K562 (cell line): ENCODE data around the gene SARS2. TPM values are rescaled to one million over a fixed set of nuclear protein-coding genes. Genes with fewer than 3 reads are reported as not detected.

Source experiments
- ATAC-seq: fragments of 200-7000 bp; cut with Tn5 transposase; 3 replicates; pipeline ENCODE4 v1.9.1; 2020; ENCODE audit warnings: moderate library complexity
- BruUV-seq: library from RNA; stranded (reverse); fragments of 400-500 nt; replicated peaks from 2 replicates; lab custom pipeline; 2021; lab: Mats Ljungman, UMichigan
- CTCF ChIA-PET: fragments of 300-600 bp; formaldehyde crosslinking; extraction: SDS; loops from one replicate; lab custom pipeline; 2021; ENCODE audit warnings: low intra/inter-chr PET ratio; lab: Yijun Ruan, JAX
- POLR2A ChIA-PET: fragments of 300-600, 350-650 bp; sonication (Branson Sonifier 250); formaldehyde crosslinking; extraction: SDS; loops from one replicate; lab custom pipeline; 2021; ENCODE audit warnings: antibody characterized with exemption, inconsistent platforms; lab: Yijun Ruan, JAX
- DNase-seq, 4 experiments: peaks; one replicate each; pipeline versions ENCODE4 v3.0.0 to v3.0.0-alpha.2; 2011 to 2018; ENCODE audit warnings: low spot score in 3 of 4, mixed read lengths in 3 of 4; ENCODE audit errors: extremely low read depth in 1 of 4
- FAIRE-seq: peaks from 2 replicates; lab custom pipeline; 2011; peaks lifted over from hg19 to GRCh38; lab: Jason Lieb, UNC
- H2AFZ ChIP-seq: 2 replicates; pipeline ENCODE4 v1.6.0; 2011; ENCODE audit warnings: low read depth, low read length, control low read depth, inconsistent platforms
- H3K27ac ChIP-seq: fragments of 200-600 bp; 3 replicates; pipeline ENCODE4 v1.8.0; 2011; ENCODE audit warnings: low read depth, mild to moderate bottlenecking, control low read depth, inconsistent platforms, low read length, moderate library complexity, mixed read lengths; ENCODE audit errors: extremely low read depth
- H3K27me3 ChIP-seq, 2 experiments: fragments of 300-600 bp in 1 of 2; 2 replicates in 1 of 2; 3 replicates in 1 of 2; pipeline versions ENCODE4 v1.6.0 to v1.8.0; 2011; ENCODE audit warnings: inconsistent platforms in 2 of 2, low read length in 2 of 2, mild to moderate bottlenecking in 1 of 2, mixed read lengths in 1 of 2, moderate library complexity in 1 of 2; ENCODE audit not compliant: control insufficient read depth in 2 of 2, insufficient read depth in 2 of 2
- H3K36me3 ChIP-seq: fragments of 300-600 bp; 3 replicates; pipeline ENCODE4 v1.8.0; 2011; ENCODE audit warnings: mild to moderate bottlenecking, low read length, inconsistent platforms; ENCODE audit not compliant: control insufficient read depth, insufficient read depth
- H3K4me1 ChIP-seq, 2 experiments: fragments of 200-600 bp in 1 of 2; replicated peaks in 1 of 2; 2 replicates in 1 of 2; 3 replicates in 1 of 2; pipeline versions ENCODE4 v1.5.1 to v1.8.0; 2011; ENCODE audit warnings: inconsistent platforms in 2 of 2, low read length in 2 of 2, mild to moderate bottlenecking in 1 of 2, mixed read lengths in 1 of 2, moderate library complexity in 1 of 2; ENCODE audit not compliant: control insufficient read depth in 2 of 2, insufficient read depth in 2 of 2
- H3K4me2 ChIP-seq: 2 replicates; pipeline ENCODE4 v1.6.1; 2011; ENCODE audit warnings: low read length, control low read depth, inconsistent platforms, mixed read lengths; ENCODE audit not compliant: insufficient read depth
- H3K4me3 ChIP-seq: fragments of 200-600 bp; sonication (generic), shearing (Covaris generic); 2 replicates; pipeline ENCODE4 v1.5.1; 2016; ENCODE audit warnings: control low read depth, inconsistent platforms
- H3K79me2 ChIP-seq: fragments of 200-600 bp; 3 replicates; pipeline ENCODE4 v1.8.0; 2011; ENCODE audit warnings: low read length, inconsistent platforms; ENCODE audit not compliant: control insufficient read depth, insufficient read depth
- H3K9ac ChIP-seq, 2 experiments: 2 replicates each; pipeline versions ENCODE4 v1.6.0 to v1.6.1; 2011; ENCODE audit warnings: low read depth in 2 of 2, low read length in 2 of 2, control low read depth in 1 of 2, inconsistent platforms in 1 of 2, mild to moderate bottlenecking in 1 of 2, mixed read lengths in 1 of 2; ENCODE audit not compliant: insufficient read depth in 1 of 2
- H3K9me1 ChIP-seq: one replicate; pipeline ENCODE4 v1.6.0; 2011; ENCODE audit warnings: inconsistent platforms, mild to moderate bottlenecking, low read length, moderate library complexity; ENCODE audit not compliant: control insufficient read depth, insufficient read depth
- H3K9me3 ChIP-seq: replicated peaks from 2 replicates; pipeline ENCODE4 v1.5.1; 2011; ENCODE audit warnings: low read depth, low read length, inconsistent platforms; ENCODE audit not compliant: control insufficient read depth, insufficient read depth
- H4K20me1 ChIP-seq: replicated peaks from 2 replicates; pipeline ENCODE4 v1.6.1; 2011; ENCODE audit warnings: low read length, inconsistent platforms, mixed read lengths; ENCODE audit not compliant: control insufficient read depth, insufficient read depth
- BRF1 ChIP-seq: IDR thresholded peaks from 3 replicates; pipeline ENCODE4 v1.6.1; 2011; ENCODE audit warnings: borderline replicate concordance, mild to moderate bottlenecking; ENCODE audit not compliant: insufficient read length; ENCODE audit errors: extremely low read depth
- CAMTA2 ChIP-seq: fragments of 250-450 bp; sonication (Bioruptor Pico); conservative IDR thresholded peaks from 2 replicates; pipeline ENCODE4 v1.5.1; 2022
- CC2D1A ChIP-seq: fragments of 450-650 bp; IDR thresholded peaks from 2 replicates; pipeline ENCODE4 v1.6.1; 2017; ENCODE audit warnings: mild to moderate bottlenecking
- CEBPG ChIP-seq, 3 experiments: fragments of 200-800 bp in 1 of 3; sonication (Bioruptor generic) in 1 of 3; sonication (generic) in 1 of 3; formaldehyde crosslinking in 1 of 3; IDR thresholded peaks in 2 of 3; conservative IDR thresholded peaks in 1 of 3; 2 replicates each; pipeline versions ENCODE4 v1.6.1 to v1.8.0; 2016 to 2022; ENCODE audit warnings: missing compliant biosample characterization in 2 of 3, missing genetic modification characterization in 2 of 3, mild to moderate bottlenecking in 1 of 3, missing genetic modification reagents in 1 of 3
- FOXK2 ChIP-seq, 2 experiments: fragments of 450-650 bp; IDR thresholded peaks in 1 of 2; conservative IDR thresholded peaks in 1 of 2; 2 replicates each; pipeline ENCODE4 v1.6.1; 2016; ENCODE audit warnings: low read depth in 2 of 2, mild to moderate bottlenecking in 1 of 2
- KHSRP ChIP-seq: fragments of 450-650 bp; IDR thresholded peaks from 2 replicates; pipeline ENCODE4 v1.6.1; 2017
- POLR2A ChIP-seq: fragments of 450-650 bp; conservative IDR thresholded peaks from 2 replicates; pipeline ENCODE4 v1.6.1; 2016
- PTBP1 ChIP-seq: fragments of 200-400 bp; formaldehyde crosslinking; IDR thresholded peaks from 2 replicates; pipeline ENCODE4 v1.6.1; 2017; ENCODE audit warnings: low read depth, low read length
- PYGO2 ChIP-seq: fragments of 450-650 bp; IDR thresholded peaks from 2 replicates; pipeline ENCODE4 v1.6.1; 2016; ENCODE audit warnings: mild to moderate bottlenecking, missing genetic modification characterization, moderate library complexity, missing compliant biosample characterization
- SRSF9 ChIP-seq: fragments of 200-400 bp; formaldehyde crosslinking; IDR thresholded peaks from 2 replicates; pipeline ENCODE4 v1.6.1; 2017; ENCODE audit warnings: low read depth, low read length, borderline replicate concordance
- SUPT5H ChIP-seq: fragments of 450-650 bp; IDR thresholded peaks from 2 replicates; pipeline ENCODE4 v1.6.1; 2016
- ZNF121 ChIP-seq: sonication (generic); formaldehyde crosslinking; conservative IDR thresholded peaks from 2 replicates; pipeline ENCODE4 v1.8.0; 2022; ENCODE audit warnings: missing genetic modification reagents
- ZNF143 ChIP-seq: sonication (generic); formaldehyde crosslinking; IDR thresholded peaks from 2 replicates; pipeline ENCODE4 v1.9.0; 2022; ENCODE audit warnings: mild to moderate bottlenecking, missing genetic modification reagents
- ZNF561 ChIP-seq: fragments of 450-650 bp; formaldehyde crosslinking; conservative IDR thresholded peaks from 2 replicates; pipeline ENCODE4 v1.4.0; 2020; ENCODE audit warnings: mild to moderate bottlenecking, moderate library complexity
- WGBS: fragments of 100-300 bp; shearing (Covaris generic); methylation state at CpG from one replicate; pipeline ENCODE4 v1.1.6; 2016; ENCODE audit warnings: low coverage, mixed read lengths; ENCODE audit not compliant: insufficient coverage; ENCODE audit errors: missing lambda C conversion rate; 5-methylcytosine and 5-hydroxymethylcytosine counted together
- in situ Hi-C: fragments of 300-500 bp; cut with MboI; formaldehyde crosslinking; loops from 4 replicates; pipeline ENCODE4 v1.15.0; 2018; ENCODE audit warnings: inconsistent platforms, mixed read lengths
- intact Hi-C: fragments of 100-400 bp; cut with micrococcal nuclease; formaldehyde crosslinking; loops from 2 replicates; pipeline ENCODE4 v1.14.2; 2022
- polyA plus RNA-seq, 8 experiments: library from polyadenylated mRNA; depleted of rRNA in 4 of 8; stranded (reverse) in 5 of 8; unstranded in 3 of 8; fragments of >200 nt; fragmentation: Nextera tagmentation in 2 of 8; fragmentation: Illumina TruSeq in 1 of 8; extraction: Ambion mirVana in 2 of 8; extraction: Trizol in 1 of 8; gene quantifications; 2 replicates each; pipeline versions ENCODE4 v1.2.1 to v1.2.3, GENCODE V29; 2011 to 2014; ENCODE audit warnings: inconsistent platforms in 1 of 8, missing spikeins in 1 of 8
- total RNA-seq, 7 experiments: library from RNA; depleted of rRNA in 6 of 7; stranded (reverse); fragments of >200 nt in 6 of 7; fragmentation: Illumina TruSeq in 2 of 7; extraction: Trizol in 2 of 7; gene quantifications; 2 replicates each; pipeline versions ENCODE4 v1.2.1 to v1.2.3, GENCODE V29; 2011 to 2021; ENCODE audit warnings: low replicate concordance in 1 of 7
- TF ChIP-seq, protein P1 (sequence below): sonication (generic); formaldehyde crosslinking; IDR thresholded peaks from 2 replicates; pipeline ENCODE4 v1.4.0; 2020; ENCODE audit warnings: mild to moderate bottlenecking, missing genetic modification reagents
- TF ChIP-seq, protein P2 (sequence below): sonication (generic); formaldehyde crosslinking; IDR thresholded peaks from 2 replicates; pipeline ENCODE4 v1.8.0; 2022; ENCODE audit warnings: mild to moderate bottlenecking, missing genetic modification reagents, borderline replicate concordance
- TF ChIP-seq, protein P3 (sequence below): fragments of 450-650 bp; IDR thresholded peaks from 2 replicates; pipeline ENCODE4 v1.6.1; 2016; ENCODE audit warnings: low read depth, mild to moderate bottlenecking, moderate library complexity

The SARS2 gene
- total and polyA plus RNA-seq, 9 of the 15 experiments (the other 6 are each of a cell fraction or from before 2014, with no cell fraction given) = 3.1 to 59.1 (median 31.7) TPM

DNA sequence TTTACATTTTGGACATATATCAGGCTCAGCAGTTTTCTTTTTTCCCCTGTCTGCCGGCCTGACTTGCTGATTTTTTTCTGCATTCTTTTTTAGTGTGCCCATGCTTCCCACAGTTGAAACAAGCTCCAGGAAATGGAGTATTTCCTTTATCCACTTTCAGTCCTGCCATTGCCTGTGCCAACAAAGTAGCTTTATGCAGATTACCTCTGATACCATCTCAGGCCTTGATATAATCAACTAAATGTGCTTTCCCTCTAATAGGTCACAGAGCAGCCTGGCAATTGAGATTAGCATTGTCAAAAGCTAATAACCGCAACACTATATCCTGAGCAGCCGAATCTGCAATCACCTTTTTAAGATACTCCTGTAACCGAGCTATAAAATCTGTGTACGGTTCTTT, 9.4 kb upstream of the SARS2 start (continued):
- TF ChIP-seq, protein P1, sequence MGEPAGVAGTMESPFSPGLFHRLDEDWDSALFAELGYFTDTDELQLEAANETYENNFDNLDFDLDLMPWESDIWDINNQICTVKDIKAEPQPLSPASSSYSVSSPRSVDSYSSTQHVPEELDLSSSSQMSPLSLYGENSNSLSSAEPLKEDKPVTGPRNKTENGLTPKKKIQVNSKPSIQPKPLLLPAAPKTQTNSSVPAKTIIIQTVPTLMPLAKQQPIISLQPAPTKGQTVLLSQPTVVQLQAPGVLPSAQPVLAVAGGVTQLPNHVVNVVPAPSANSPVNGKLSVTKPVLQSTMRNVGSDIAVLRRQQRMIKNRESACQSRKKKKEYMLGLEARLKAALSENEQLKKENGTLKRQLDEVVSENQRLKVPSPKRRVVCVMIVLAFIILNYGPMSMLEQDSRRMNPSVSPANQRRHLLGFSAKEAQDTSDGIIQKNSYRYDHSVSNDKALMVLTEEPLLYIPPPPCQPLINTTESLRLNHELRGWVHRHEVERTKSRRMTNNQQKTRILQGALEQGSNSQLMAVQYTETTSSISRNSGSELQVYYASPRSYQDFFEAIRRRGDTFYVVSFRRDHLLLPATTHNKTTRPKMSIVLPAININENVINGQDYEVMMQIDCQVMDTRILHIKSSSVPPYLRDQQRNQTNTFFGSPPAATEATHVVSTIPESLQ = no peak
- TF ChIP-seq SRSF9 (no peak), ZNF561 (no peak)
- TF ChIP-seq, protein P2, sequence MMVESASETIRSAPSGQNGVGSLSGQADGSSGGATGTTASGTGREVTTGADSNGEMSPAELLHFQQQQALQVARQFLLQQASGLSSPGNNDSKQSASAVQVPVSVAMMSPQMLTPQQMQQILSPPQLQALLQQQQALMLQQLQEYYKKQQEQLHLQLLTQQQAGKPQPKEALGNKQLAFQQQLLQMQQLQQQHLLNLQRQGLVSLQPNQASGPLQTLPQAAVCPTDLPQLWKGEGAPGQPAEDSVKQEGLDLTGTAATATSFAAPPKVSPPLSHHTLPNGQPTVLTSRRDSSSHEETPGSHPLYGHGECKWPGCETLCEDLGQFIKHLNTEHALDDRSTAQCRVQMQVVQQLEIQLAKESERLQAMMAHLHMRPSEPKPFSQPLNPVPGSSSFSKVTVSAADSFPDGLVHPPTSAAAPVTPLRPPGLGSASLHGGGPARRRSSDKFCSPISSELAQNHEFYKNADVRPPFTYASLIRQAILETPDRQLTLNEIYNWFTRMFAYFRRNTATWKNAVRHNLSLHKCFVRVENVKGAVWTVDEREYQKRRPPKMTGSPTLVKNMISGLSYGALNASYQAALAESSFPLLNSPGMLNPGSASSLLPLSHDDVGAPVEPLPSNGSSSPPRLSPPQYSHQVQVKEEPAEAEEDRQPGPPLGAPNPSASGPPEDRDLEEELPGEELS = no peak

DNA sequence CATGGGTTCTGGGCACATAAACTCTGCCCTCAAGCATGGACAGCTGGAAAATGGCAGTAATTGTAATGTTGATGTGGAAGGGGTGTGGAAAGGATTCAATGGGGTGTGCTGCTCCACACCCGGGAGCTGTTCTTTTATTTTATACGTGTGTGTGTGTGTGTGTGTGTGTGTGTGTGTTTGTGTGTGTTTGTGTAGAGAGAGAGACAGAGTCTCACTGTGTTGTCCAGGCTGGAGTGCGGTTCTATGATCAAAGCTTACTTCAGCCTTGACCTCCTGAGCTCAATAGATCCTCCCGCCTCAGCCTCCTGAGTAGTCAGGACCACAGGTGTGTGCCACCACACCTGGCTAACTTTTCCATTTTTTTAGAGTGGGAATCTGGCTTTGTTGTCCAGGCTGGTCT, 3.0 kb upstream of the SARS2 start:
- no TSS peak for BruUV-seq
- no peaks in the 10 kb centered on the region; the same call in 1 of the 2 replicates for H4K20me1 ChIP-seq
- DNase-seq (peak in 1 of 4 experiments; percentile 2), FAIRE-seq (no peak), ATAC-seq (no peak)
- H3K4me2 ChIP-seq = no peak overlapping the region
- no peaks in the 10 kb centered on the region for H3K9me1 ChIP-seq
- peaks cover 18% of the 10 kb centered on the region for H3K9me3 ChIP-seq
- TF ChIP-seq PYGO2 (tag) = no peak
- no peak for TF ChIP-seq FOXK2 (conservative IDR thresholded peaks at IDR 0.05 in 1 of 2, IDR thresholded peaks at IDR 0.05 in 1 of 2; ENCODE audit: low read depth in 2 of 2)
- TF ChIP-seq ZNF143 (CRISPR knock-in tag) = no peak
- TF ChIP-seq CC2D1A = no peak
- TF ChIP-seq CAMTA2 (CRISPR knock-in tag) = no peak
- TF ChIP-seq CEBPG (CRISPR knock-in tag; IDR thresholded peaks at IDR 0.05) = no peak
- no peak for TF ChIP-seq CEBPG (tag; conservative IDR thresholded peaks at IDR 0.05 in 1 of 2, IDR thresholded peaks at IDR 0.05 in 1 of 2)
- TF ChIP-seq SUPT5H = peak; percentile 52; the same call in 1 of the 2 replicates
- no peak for TF ChIP-seq PTBP1
- no peak for TF ChIP-seq KHSRP
- 0 out of 2 replicates have a peak, but pooled peaks have one; percentile 41 for TF ChIP-seq POLR2A
- TF ChIP-seq, protein P3, sequence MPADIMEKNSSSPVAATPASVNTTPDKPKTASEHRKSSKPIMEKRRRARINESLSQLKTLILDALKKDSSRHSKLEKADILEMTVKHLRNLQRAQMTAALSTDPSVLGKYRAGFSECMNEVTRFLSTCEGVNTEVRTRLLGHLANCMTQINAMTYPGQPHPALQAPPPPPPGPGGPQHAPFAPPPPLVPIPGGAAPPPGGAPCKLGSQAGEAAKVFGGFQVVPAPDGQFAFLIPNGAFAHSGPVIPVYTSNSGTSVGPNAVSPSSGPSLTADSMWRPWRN = no peak
- TF ChIP-seq BRF1 = no peak
- TF ChIP-seq ZNF121 (CRISPR knock-in tag) = peak; percentile 35
- H2AFZ ChIP-seq = no peak overlapping the region
- peaks cover 43% of the 10 kb centered on the region for H3K79me2 ChIP-seq
- intact Hi-C loops = loop anchor here (5.0 to 10.0 kb wide), 3 partner anchors 101 to 419 kb away; partner anchors contain the start of gene ECH1
- peaks cover 25% of the 10 kb centered on the region for H3K36me3 ChIP-seq
- WGBS = 100% methylated on average over 4 of the region's 4 CpGs
- POLR2A ChIA-PET = interaction anchor here (0.6 to 1.4 kb wide), 6 partner anchors 8 to 530 kb away, joined by 3 to 7 read pairs (median 3); no protein-coding TSS in a partner anchor
- H3K27ac ChIP-seq = no peak overlapping the region
- H3K27me3 ChIP-seq = no peaks in the 10 kb centered on the region
- CTCF ChIA-PET = no interaction called here
- no peak overlapping the region for H3K9ac ChIP-seq
- peaks cover 0 to 18% of the 10 kb centered on the region in 2 experiments; a peak in 3 of 5 replicates for H3K4me1 ChIP-seq
- H3K4me3 ChIP-seq = no peak overlapping the region
- in situ Hi-C loops = no loop called here
